Erythroblast (primary cell): ENCODE data around the gene SYT3.

Experiments used
- GATA1 ChIP-seq: IDR thresholded peaks from 2 replicates; pipeline ENCODE4 v1.6.1; 2011; ENCODE audit warnings: low read depth, mild to moderate bottlenecking, control low read depth, low read length, moderate library complexity
- POLR2A ChIP-seq: IDR thresholded peaks from 2 replicates; pipeline ENCODE4 v1.6.1; 2011; ENCODE audit warnings: mild to moderate bottlenecking, low read length

GRCh38 chr19:50661766-50662650 lies 22.3 kb upstream of the SYT3 start:
- TF ChIP-seq POLR2A (no peak), GATA1 (no peak)
